OCI-LY1 (cell line): ENCODE data around the gene ZNF248.

ENCODE experiments used
- H2AFZ ChIP-seq: fragments of 200-600 bp; sonication (generic), shearing (Covaris generic); 2 replicates; pipeline ENCODE4 v1.6.0; 2014; ENCODE audit warnings: antibody characterized with exemption, mild to moderate bottlenecking, low read length
- H3F3A ChIP-seq: fragments of 200-600 bp; sonication (generic), shearing (Covaris generic); 2 replicates; pipeline ENCODE4 v1.6.0; 2014; ENCODE audit warnings: mild to moderate bottlenecking, antibody characterized with exemption, low read length, moderate library complexity; ENCODE audit not compliant: insufficient read depth
- H3K27ac ChIP-seq: fragments of 200-600 bp; sonication (generic); 2 replicates; pipeline ENCODE4 v1.5.1; 2014; ENCODE audit warnings: low read length, mixed run types, mild to moderate bottlenecking, low read depth; ENCODE audit not compliant: poor library complexity, severe bottlenecking
- H3K27me3 ChIP-seq: fragments of 200-600 bp; sonication (generic); 2 replicates; pipeline ENCODE4 v1.6.0; 2014; ENCODE audit warnings: antibody characterized with exemption, mild to moderate bottlenecking, low read length, moderate library complexity; ENCODE audit not compliant: insufficient read depth
- H3K36me3 ChIP-seq: fragments of 200-600 bp; sonication (generic); 2 replicates; pipeline ENCODE4 v1.6.1; 2014; ENCODE audit warnings: mild to moderate bottlenecking, antibody characterized with exemption, low read length, moderate library complexity, mixed read lengths; ENCODE audit not compliant: insufficient read depth
- H3K4me1 ChIP-seq: fragments of 200-600 bp; sonication (generic); 2 replicates; pipeline ENCODE4 v1.5.1; 2014; ENCODE audit warnings: mild to moderate bottlenecking, low read length, moderate library complexity; ENCODE audit not compliant: insufficient read depth, severe bottlenecking
- H3K4me2 ChIP-seq: fragments of 200-600 bp; sonication (generic), shearing (Covaris generic); 2 replicates; pipeline ENCODE4 v1.6.1; 2014; ENCODE audit warnings: low read length
- H3K4me3 ChIP-seq: fragments of 200-600 bp; sonication (generic); 2 replicates; pipeline ENCODE4 v1.5.1; 2014; ENCODE audit warnings: low read length, low read depth, mild to moderate bottlenecking, mixed read lengths; ENCODE audit not compliant: poor library complexity, severe bottlenecking
- H3K79me2 ChIP-seq: fragments of 200-600 bp; shearing (Covaris generic); 2 replicates; pipeline ENCODE4 v1.6.1; 2016; ENCODE audit warnings: mixed run types, low read length, mixed read lengths; ENCODE audit not compliant: insufficient read depth
- H3K9ac ChIP-seq: fragments of 200-600 bp; sonication (generic), shearing (Covaris generic); 2 replicates; pipeline ENCODE4 v1.6.1; 2014; ENCODE audit warnings: mild to moderate bottlenecking, low read length, mixed read lengths
- H3K9me2 ChIP-seq: fragments of 200-600 bp; sonication (generic), shearing (Covaris generic); 2 replicates; pipeline ENCODE4 v1.6.1; 2014; ENCODE audit warnings: low read depth, mild to moderate bottlenecking, low read length, mixed read lengths
- H3K9me3 ChIP-seq: fragments of 200-600 bp; shearing (Covaris generic); 2 replicates; pipeline ENCODE4 v1.6.1; 2014; ENCODE audit warnings: low read length, mixed read lengths
- H4K20me1 ChIP-seq: fragments of 200-600 bp; sonication (generic), shearing (Covaris generic); 2 replicates; pipeline ENCODE4 v1.6.0; 2016; ENCODE audit warnings: mild to moderate bottlenecking, low read length; ENCODE audit not compliant: insufficient read depth
- EZH2 ChIP-seq: fragments of 200-600 bp; sonication (generic), shearing (Covaris generic); IDR thresholded peaks from 2 replicates; pipeline ENCODE4 v1.8.0; 2017; ENCODE audit warnings: borderline replicate concordance, mixed run types, mild to moderate bottlenecking, antibody characterized with exemption, low read length, moderate library complexity, mixed read lengths
- TF ChIP-seq, protein P1 (sequence below): fragments of 200-600 bp; sonication (generic), shearing (Covaris generic); IDR thresholded peaks from 2 replicates; pipeline ENCODE4 v1.5.1; 2017; ENCODE audit warnings: mild to moderate bottlenecking, antibody characterized with exemption, low read length, moderate library complexity, mixed read lengths

The ZNF248 gene

DNA sequence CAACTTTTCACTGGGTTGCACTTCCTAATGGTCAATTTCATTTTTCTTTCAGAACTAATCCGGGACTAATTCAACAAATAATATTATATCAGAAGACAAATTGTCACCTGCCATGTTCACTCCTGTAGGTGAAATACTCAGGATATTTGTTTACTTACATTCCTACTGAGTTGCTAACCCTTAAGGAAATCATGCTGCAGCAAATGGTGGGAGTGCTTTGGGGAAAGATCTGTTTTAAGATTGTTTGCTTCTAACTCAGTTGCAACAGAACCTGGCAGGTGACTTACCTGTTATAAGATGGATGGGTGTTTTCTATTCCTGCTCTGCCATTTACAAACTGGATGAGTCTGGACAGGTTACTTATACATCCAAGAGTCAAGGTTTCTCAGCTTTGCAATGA, 81.8 kb downstream of the ZNF248 start:
- Histone ChIP-seq H3K9me2 (no peaks in the 10 kb centered on the region), H4K20me1 (no peaks in the 10 kb centered on the region), H3K36me3 (no peaks in the 10 kb centered on the region), H2AFZ (no peak overlapping the region), H3K4me1 (no peaks in the 10 kb centered on the region), H3K27ac (no peak overlapping the region), H3K9ac (no peak overlapping the region), H3K4me2 (no peak overlapping the region), H3K79me2 (no peaks in the 10 kb centered on the region), H3K27me3 (no peaks in the 10 kb centered on the region), H3K4me3 (no peak overlapping the region), H3K9me3 (no peaks in the 10 kb centered on the region), H3F3A (no peaks in the 10 kb centered on the region)
- TF ChIP-seq, protein P1, sequence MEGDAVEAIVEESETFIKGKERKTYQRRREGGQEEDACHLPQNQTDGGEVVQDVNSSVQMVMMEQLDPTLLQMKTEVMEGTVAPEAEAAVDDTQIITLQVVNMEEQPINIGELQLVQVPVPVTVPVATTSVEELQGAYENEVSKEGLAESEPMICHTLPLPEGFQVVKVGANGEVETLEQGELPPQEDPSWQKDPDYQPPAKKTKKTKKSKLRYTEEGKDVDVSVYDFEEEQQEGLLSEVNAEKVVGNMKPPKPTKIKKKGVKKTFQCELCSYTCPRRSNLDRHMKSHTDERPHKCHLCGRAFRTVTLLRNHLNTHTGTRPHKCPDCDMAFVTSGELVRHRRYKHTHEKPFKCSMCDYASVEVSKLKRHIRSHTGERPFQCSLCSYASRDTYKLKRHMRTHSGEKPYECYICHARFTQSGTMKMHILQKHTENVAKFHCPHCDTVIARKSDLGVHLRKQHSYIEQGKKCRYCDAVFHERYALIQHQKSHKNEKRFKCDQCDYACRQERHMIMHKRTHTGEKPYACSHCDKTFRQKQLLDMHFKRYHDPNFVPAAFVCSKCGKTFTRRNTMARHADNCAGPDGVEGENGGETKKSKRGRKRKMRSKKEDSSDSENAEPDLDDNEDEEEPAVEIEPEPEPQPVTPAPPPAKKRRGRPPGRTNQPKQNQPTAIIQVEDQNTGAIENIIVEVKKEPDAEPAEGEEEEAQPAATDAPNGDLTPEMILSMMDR: no peak

DNA sequence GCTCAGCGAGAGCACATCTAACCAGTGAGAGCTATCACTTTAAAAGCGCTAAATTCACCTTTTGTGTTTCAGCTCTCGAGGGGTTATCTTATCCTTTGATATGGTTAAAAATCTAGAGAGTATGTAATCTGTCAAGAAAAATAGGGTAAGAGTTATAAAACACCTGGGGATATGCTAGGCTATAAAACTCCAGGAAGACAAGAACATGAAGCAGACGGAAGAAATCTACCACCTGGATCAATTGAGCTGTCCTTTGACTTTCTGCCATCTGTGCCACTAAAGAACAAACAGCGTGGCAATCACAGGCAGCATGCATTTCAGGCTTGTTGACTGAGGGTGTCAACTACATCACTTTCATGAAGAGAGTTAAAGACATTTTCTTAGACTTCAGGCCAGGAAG, 83.1 kb downstream of the ZNF248 start:
- no peaks in the 10 kb centered on the region for H3F3A ChIP-seq
- no peaks in the 10 kb centered on the region for H3K9me2 ChIP-seq
- H3K9ac ChIP-seq: no peak overlapping the region
- H3K27ac ChIP-seq: no peak overlapping the region
- no peaks in the 10 kb centered on the region for H3K36me3 ChIP-seq
- H3K79me2 ChIP-seq: no peaks in the 10 kb centered on the region
- TF ChIP-seq, protein P1: no peak
- no peak for TF ChIP-seq EZH2
- no peaks in the 10 kb centered on the region for H3K27me3 ChIP-seq
- no peak overlapping the region for H3K4me2 ChIP-seq
- H3K9me3 ChIP-seq: no peaks in the 10 kb centered on the region
- H3K4me3 ChIP-seq: no peak overlapping the region
- H4K20me1 ChIP-seq: no peaks in the 10 kb centered on the region
- H3K4me1 ChIP-seq: no peaks in the 10 kb centered on the region
- H2AFZ ChIP-seq: no peak overlapping the region

DNA sequence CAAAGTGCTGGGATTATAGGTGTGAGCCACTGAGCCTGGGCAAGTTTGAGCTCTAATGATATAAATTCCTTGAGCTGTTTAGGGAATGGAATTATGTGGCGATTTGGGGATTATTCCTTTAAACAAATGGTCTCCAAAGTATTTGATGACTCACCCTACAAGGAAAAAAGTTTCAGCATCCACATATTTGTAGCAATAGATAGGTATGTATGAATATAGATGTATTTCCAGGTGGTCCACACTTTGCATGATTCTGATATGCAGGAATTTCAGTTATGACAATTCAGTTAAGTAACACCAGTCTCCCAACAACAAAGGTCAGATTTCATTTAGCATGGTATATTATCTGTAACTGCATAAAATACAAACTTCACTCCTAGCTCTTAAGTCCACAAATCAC, 92.2 kb downstream of the ZNF248 start:
- Histone ChIP-seq H3K9me3 (no peaks in the 10 kb centered on the region), H3K4me2 (no peak overlapping the region), H3K27me3 (no peaks in the 10 kb centered on the region), H3K4me1 (no peaks in the 10 kb centered on the region), H2AFZ (no peak overlapping the region), H3K9me2 (no peaks in the 10 kb centered on the region), H3K27ac (no peak overlapping the region), H4K20me1 (no peaks in the 10 kb centered on the region), H3K9ac (no peak overlapping the region), H3K36me3 (no peaks in the 10 kb centered on the region), H3K79me2 (no peaks in the 10 kb centered on the region), H3K4me3 (no peak overlapping the region), H3F3A (no peaks in the 10 kb centered on the region)
- no peak for TF ChIP-seq EZH2
- TF ChIP-seq, protein P1: no peak
